OCI-LY7 (cell line): ENCODE data around the gene NTF3. TPM values are rescaled to one million over a fixed set of nuclear protein-coding genes. Genes with fewer than 3 reads are reported as not detected.
A peak's percentile ranks its signal among the peaks of the same experiment; 100 is the strongest.

Experiments
- BruUV-seq: library from RNA; stranded (reverse); fragments of 400-500 nt; replicated peaks from 2 replicates; lab custom pipeline; 2021; lab: Mats Ljungman, UMichigan
- CTCF ChIA-PET: fragments of 300-600 bp; sonication (Branson Sonifier 250); formaldehyde crosslinking; loops from one replicate; lab custom pipeline; 2022; ENCODE audit warnings: antibody characterized with exemption; ENCODE audit not compliant: unreplicated experiment; lab: Charles Lee
- POLR2A ChIA-PET: fragments of 300-600 bp; sonication (Branson Sonifier 250); formaldehyde crosslinking; loops from one replicate; lab custom pipeline; 2022; ENCODE audit warnings: antibody characterized with exemption; lab: Charles Lee
- DNase-seq: peaks from one replicate; pipeline ENCODE4 v3.0.0-alpha.2; 2015; ENCODE audit warnings: low spot score
- H2AFZ ChIP-seq: fragments of 200-600 bp; sonication (generic), shearing (Covaris generic); 2 replicates; pipeline ENCODE4 v1.6.1; 2014; ENCODE audit warnings: mild to moderate bottlenecking, antibody characterized with exemption, low read length, moderate library complexity
- H3K27ac ChIP-seq: fragments of 200-600 bp; sonication (generic); 2 replicates; pipeline ENCODE4 v1.5.1; 2014; ENCODE audit warnings: mixed run types, low read depth, mild to moderate bottlenecking, moderate library complexity, low read length, inconsistent platforms; ENCODE audit not compliant: poor library complexity, severe bottlenecking
- H3K36me3 ChIP-seq: fragments of 200-600 bp; sonication (generic); 2 replicates; pipeline ENCODE4 v1.6.1; 2014; ENCODE audit warnings: mild to moderate bottlenecking, antibody characterized with exemption, low read length, moderate library complexity, mixed read lengths; ENCODE audit not compliant: insufficient read depth
- H3K4me1 ChIP-seq: fragments of 200-600 bp; sonication (generic); 2 replicates; pipeline ENCODE4 v1.5.1; 2014; ENCODE audit warnings: mild to moderate bottlenecking, low read length; ENCODE audit not compliant: insufficient read depth, poor library complexity, severe bottlenecking
- H3K4me2 ChIP-seq: fragments of 200-600 bp; sonication (generic); 2 replicates; pipeline ENCODE4 v1.6.1; 2014; ENCODE audit warnings: mild to moderate bottlenecking, low read length
- H3K4me3 ChIP-seq: fragments of 200-600 bp; sonication (generic); 2 replicates; pipeline ENCODE4 v1.5.1; 2014; ENCODE audit warnings: mild to moderate bottlenecking, low read depth, low read length; ENCODE audit not compliant: poor library complexity, severe bottlenecking
- H3K79me2 ChIP-seq: fragments of 200-600 bp; sonication (generic); 2 replicates; pipeline ENCODE4 v1.6.1; 2016; ENCODE audit warnings: low read depth, mild to moderate bottlenecking, low read length, moderate library complexity, mixed read lengths; ENCODE audit not compliant: insufficient read depth
- H3K9me2 ChIP-seq: fragments of 200-600 bp; sonication (generic); 2 replicates; pipeline ENCODE4 v1.6.1; 2016; ENCODE audit warnings: mild to moderate bottlenecking, low read length, mixed read lengths; ENCODE audit not compliant: insufficient read depth
- H3K9me3 ChIP-seq: fragments of 200-600 bp; sonication (generic); 2 replicates; pipeline ENCODE4 v1.6.1; 2014; ENCODE audit warnings: mild to moderate bottlenecking, mixed run types, low read length, mixed read lengths
- H4K20me1 ChIP-seq: fragments of 200-600 bp; sonication (generic); 2 replicates; pipeline ENCODE4 v1.6.1; 2014; ENCODE audit warnings: mild to moderate bottlenecking, antibody characterized with exemption, low read length, moderate library complexity, mixed read lengths; ENCODE audit not compliant: insufficient read depth
- EZH2phosphoT487 ChIP-seq: fragments of 200-600 bp; sonication (generic); IDR thresholded peaks from 2 replicates; pipeline ENCODE4 v1.6.1; 2018; ENCODE audit warnings: low read depth, borderline replicate concordance, mild to moderate bottlenecking, mixed run types, antibody characterized with exemption, low read length, moderate library complexity, mixed read lengths
- intact Hi-C: fragments of 100-400 bp; cut with micrococcal nuclease; formaldehyde crosslinking; loops from one replicate; pipeline ENCODE4 v1.10.0; 2022; ENCODE audit not compliant: unreplicated experiment
- total RNA-seq, 2 experiments: library from RNA; depleted of rRNA in 1 of 2; stranded (reverse); fragments of >200 nt in 1 of 2; shearing (Covaris generic) in 1 of 2; gene quantifications; 2 replicates each; pipeline ENCODE4 v1.2.3, GENCODE V29; 2014 to 2022
- TF ChIP-seq, protein P1 (sequence below): fragments of 200-600 bp; sonication (generic); conservative IDR thresholded peaks from 2 replicates; pipeline ENCODE4 v1.5.1; 2014; ENCODE audit warnings: mild to moderate bottlenecking, antibody characterized with exemption, low read length, moderate library complexity, mixed read lengths

The NTF3 gene
- total RNA-seq, 2 experiments from 2014 or later = 9.6 to 11.5 TPM

DNA sequence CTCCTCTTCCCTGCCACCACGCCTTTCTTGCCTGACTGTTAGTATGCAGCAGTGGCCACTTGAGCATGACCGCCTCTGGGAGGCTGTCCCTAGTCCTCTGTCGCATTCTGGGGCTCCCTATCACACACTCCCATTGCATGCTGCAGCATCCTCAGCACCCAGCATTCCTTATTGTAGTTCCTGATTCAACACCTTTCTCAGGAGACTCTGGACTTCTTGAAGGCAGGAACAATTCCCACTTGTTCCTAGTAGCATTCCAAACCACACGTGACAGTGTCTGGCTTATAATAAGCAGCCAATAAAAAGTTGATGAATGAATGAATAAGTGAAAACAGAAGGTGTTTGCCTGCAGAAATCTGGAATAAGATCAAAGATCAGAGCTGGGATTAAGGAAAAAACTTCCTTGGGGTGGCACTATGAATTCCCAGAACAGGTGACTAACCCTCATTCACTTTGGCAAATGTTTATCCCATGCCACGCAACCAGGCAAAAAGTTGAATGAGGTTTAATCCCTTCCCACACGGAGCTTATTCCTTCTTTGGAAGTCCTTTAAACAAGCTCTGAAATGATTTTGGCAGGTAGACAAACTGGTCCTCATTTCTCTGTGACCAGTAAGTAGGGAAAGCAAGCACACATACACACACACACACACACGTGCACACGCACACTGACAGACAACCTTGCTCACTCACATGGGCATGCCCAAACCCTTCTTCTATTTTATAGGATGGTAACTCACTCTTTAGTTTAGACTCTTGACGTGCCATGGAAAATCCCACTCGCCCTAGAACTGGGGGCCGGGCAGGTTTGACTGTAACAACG is 26.5 kb downstream of the NTF3 start:
- H3K9me3 ChIP-seq = no peaks in the 10 kb centered on the region
- peak overlapping the region; percentile 6 for H3K4me3 ChIP-seq
- H3K36me3 ChIP-seq = peaks cover 62% of the 10 kb centered on the region
- H2AFZ ChIP-seq = no peak overlapping the region
- H3K4me2 ChIP-seq = peak overlapping the region; percentile 78
- no TSS peak for BruUV-seq
- CTCF ChIA-PET = interaction anchor here (1.1 kb wide), 2 partner anchors 12 to 20 kb away, joined by 4 read pairs; no protein-coding TSS in a partner anchor
- intact Hi-C loops = no loop called here
- no peak for DNase-seq
- peak overlapping the region; percentile 87 for H3K27ac ChIP-seq
- H3K4me1 ChIP-seq = peaks cover 50% of the 10 kb centered on the region
- H3K9me2 ChIP-seq = no peaks in the 10 kb centered on the region
- no peak for TF ChIP-seq EZH2phosphoT487
- TF ChIP-seq, protein P1, sequence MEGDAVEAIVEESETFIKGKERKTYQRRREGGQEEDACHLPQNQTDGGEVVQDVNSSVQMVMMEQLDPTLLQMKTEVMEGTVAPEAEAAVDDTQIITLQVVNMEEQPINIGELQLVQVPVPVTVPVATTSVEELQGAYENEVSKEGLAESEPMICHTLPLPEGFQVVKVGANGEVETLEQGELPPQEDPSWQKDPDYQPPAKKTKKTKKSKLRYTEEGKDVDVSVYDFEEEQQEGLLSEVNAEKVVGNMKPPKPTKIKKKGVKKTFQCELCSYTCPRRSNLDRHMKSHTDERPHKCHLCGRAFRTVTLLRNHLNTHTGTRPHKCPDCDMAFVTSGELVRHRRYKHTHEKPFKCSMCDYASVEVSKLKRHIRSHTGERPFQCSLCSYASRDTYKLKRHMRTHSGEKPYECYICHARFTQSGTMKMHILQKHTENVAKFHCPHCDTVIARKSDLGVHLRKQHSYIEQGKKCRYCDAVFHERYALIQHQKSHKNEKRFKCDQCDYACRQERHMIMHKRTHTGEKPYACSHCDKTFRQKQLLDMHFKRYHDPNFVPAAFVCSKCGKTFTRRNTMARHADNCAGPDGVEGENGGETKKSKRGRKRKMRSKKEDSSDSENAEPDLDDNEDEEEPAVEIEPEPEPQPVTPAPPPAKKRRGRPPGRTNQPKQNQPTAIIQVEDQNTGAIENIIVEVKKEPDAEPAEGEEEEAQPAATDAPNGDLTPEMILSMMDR = no peak
- H3K79me2 ChIP-seq = peaks cover 24% of the 10 kb centered on the region
- POLR2A ChIA-PET = interaction anchor here (0.6 to 2.0 kb wide), 6 partner anchors 11 to 460 kb away, joined by 3 to 20 read pairs (median 4); partner anchors contain the start of gene NTF3
- H4K20me1 ChIP-seq = no peaks in the 10 kb centered on the region

DNA sequence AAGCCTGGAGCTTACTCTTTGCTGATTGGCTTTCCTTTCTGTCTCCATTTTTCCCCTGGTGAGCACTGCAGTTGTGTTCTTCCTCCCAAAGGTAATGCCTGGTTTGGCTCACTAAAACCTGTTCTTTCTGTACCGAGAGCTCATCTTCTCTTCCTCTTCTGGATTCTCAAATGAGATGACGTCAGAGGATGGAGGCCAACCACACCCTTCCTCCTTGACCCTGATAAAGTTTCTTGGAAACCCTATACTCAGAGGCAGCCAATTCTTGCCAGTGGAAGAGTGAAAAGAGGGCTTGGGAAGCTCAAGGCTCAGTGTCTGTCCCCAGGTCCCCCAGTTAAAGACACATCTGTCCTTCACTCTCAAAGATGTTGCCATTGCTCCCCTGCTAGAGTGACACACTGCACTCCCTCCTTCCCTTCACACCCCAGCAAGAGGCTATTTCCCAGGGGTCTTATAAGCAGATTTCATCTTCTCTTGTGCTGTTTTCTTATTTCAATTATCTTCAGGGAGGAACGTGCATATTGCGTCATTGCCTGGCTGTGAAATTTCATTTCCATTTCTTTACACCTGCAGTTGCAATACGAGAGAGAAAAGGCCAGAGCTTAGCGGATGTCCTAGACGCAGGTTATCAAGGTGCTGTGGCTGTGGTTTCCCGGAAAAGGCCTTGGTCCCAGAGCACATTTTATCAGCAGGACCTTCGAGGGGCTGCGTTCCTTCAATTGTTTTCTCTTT is 27.3 kb downstream of the NTF3 start:
- H3K4me2 ChIP-seq = peak overlapping the region; percentile 78; the same call in 1 of the 2 replicates
- H3K4me3 ChIP-seq = no peak overlapping the region
- BruUV-seq = no TSS peak
- no peaks in the 10 kb centered on the region for H3K9me3 ChIP-seq
- peak; percentile 25 for DNase-seq
- TF ChIP-seq EZH2phosphoT487 = no peak
- TF ChIP-seq, protein P1 = no peak
- peaks cover 24% of the 10 kb centered on the region for H3K79me2 ChIP-seq
- intact Hi-C loops = no loop called here
- ChIA-PET CTCF (interaction anchor here (1.1 kb wide), 2 partner anchors 11 to 19 kb away, joined by 4 read pairs; no protein-coding TSS in a partner anchor), POLR2A (interaction anchor here (0.6 to 2.0 kb wide), 6 partner anchors 11 to 1449 kb away, joined by 3 to 20 read pairs (median 4); partner anchors contain the start of gene NTF3)
- H4K20me1 ChIP-seq = no peaks in the 10 kb centered on the region
- no peak overlapping the region for H2AFZ ChIP-seq
- H3K4me1 ChIP-seq = peaks cover 50% of the 10 kb centered on the region
- H3K9me2 ChIP-seq = no peaks in the 10 kb centered on the region
- peak overlapping the region; percentile 1 for H3K27ac ChIP-seq
- H3K36me3 ChIP-seq = peaks cover 64% of the 10 kb centered on the region
